Measurements from ENCODE around the gene NRGN. TPM values are rescaled to one million over a fixed set of nuclear protein-coding genes. Genes with fewer than 3 reads are reported as not detected.

NRGN gene
- total RNA-seq, 4 donors from 2014 or later: 0.66 to 2.4 (median 1.8) TPM

- WGBS, 2 donors (ENCODE audit: low coverage in 1 of 2): 80 to 84% methylated on average over 3 to 4 of the region's 4 CpGs
- Histone ChIP-seq H3K4me1 (peaks cover 0 to 8% (median 0%) of the 10 kb centered on the region in 3 donors), H3K4me3 (no peak overlapping the region), H3K9me3 (no peaks in the 10 kb centered on the region), H3K36me3 (no peaks in the 10 kb centered on the region), H3K27ac (no peak overlapping the region), H3K27me3 (peaks cover 54% of the 10 kb centered on the region)
- no peak for ATAC-seq
- no peak for TF ChIP-seq CTCF (IDR thresholded peaks at IDR 0.05)
- TF ChIP-seq EP300 (IDR thresholded peaks at IDR 0.05): no peak
- TF ChIP-seq POLR2AphosphoS5 (IDR thresholded peaks at IDR 0.05): no peak
- no peak for TF ChIP-seq POLR2A (IDR thresholded peaks at IDR 0.05)
Measured at GRCh38 chr11:124727474-124727873, 12.3 kb upstream of the NRGN start.

GRCh38 chr11:124728134-124728533 is 11.6 kb upstream of the NRGN start:
- no peaks in the 10 kb centered on the region for H3K9me3 ChIP-seq
- WGBS, 2 donors (ENCODE audit: low coverage in 1 of 2): 50 to 58% methylated on average over 1 to 2 of the region's 2 CpGs
- TF ChIP-seq EP300 (IDR thresholded peaks at IDR 0.05) (no peak), POLR2AphosphoS5 (IDR thresholded peaks at IDR 0.05) (no peak), CTCF (IDR thresholded peaks at IDR 0.05) (no peak), POLR2A (IDR thresholded peaks at IDR 0.05) (no peak)
- H3K27me3 ChIP-seq: peaks cover 47% of the 10 kb centered on the region
- ATAC-seq: no peak
- no peak overlapping the region for H3K27ac ChIP-seq
- no peak overlapping the region for H3K4me3 ChIP-seq
- peaks cover 0 to 8% (median 0%) of the 10 kb centered on the region in 3 donors for H3K4me1 ChIP-seq
- no peaks in the 10 kb centered on the region for H3K36me3 ChIP-seq

GRCh38 chr11:124729571-124729970 is 10.2 kb upstream of the NRGN start:
- Histone ChIP-seq H3K9me3 (no peaks in the 10 kb centered on the region), H3K4me1 (peaks cover 0 to 8% (median 0%) of the 10 kb centered on the region in 3 donors), H3K36me3 (no peaks in the 10 kb centered on the region), H3K27me3 (peaks cover 35% of the 10 kb centered on the region), H3K27ac (no peak overlapping the region), H3K4me3 (no peak overlapping the region)
- TF ChIP-seq EP300 (IDR thresholded peaks at IDR 0.05) (no peak), POLR2A (IDR thresholded peaks at IDR 0.05) (no peak), POLR2AphosphoS5 (IDR thresholded peaks at IDR 0.05) (no peak), CTCF (IDR thresholded peaks at IDR 0.05) (no peak)
- 93 to 100% methylated on average over 4 of the region's 4 CpGs for WGBS, 2 donors (ENCODE audit: low coverage in 1 of 2)
- no peak for ATAC-seq

- no peak overlapping the region for H3K27ac ChIP-seq
- no peak overlapping the region for H3K4me3 ChIP-seq
- TF ChIP-seq EP300 (IDR thresholded peaks at IDR 0.05): no peak
- TF ChIP-seq CTCF (IDR thresholded peaks at IDR 0.05): no peak
- TF ChIP-seq POLR2A (IDR thresholded peaks at IDR 0.05): no peak
- TF ChIP-seq POLR2AphosphoS5 (IDR thresholded peaks at IDR 0.05): no peak
- 79% methylated on average over 4 of the region's 4 CpGs; no CpG with 5 or more reads in 1 of the 2 donors for WGBS, 2 donors (ENCODE audit: low coverage in 1 of 2)
- no peaks in the 10 kb centered on the region for H3K9me3 ChIP-seq
- ATAC-seq: no peak
- H3K4me1 ChIP-seq: no peaks in the 10 kb centered on the region
- no peaks in the 10 kb centered on the region for H3K36me3 ChIP-seq
- H3K27me3 ChIP-seq: peaks cover 11% of the 10 kb centered on the region
Measured at GRCh38 chr11:124732230-124732629, 7.5 kb upstream of the NRGN start.

GRCh38 chr11:124736736-124737135 is 3.0 kb upstream of the NRGN start:
- H3K36me3 ChIP-seq: no peaks in the 10 kb centered on the region
- no peaks in the 10 kb centered on the region for H3K9me3 ChIP-seq
- no peak for ATAC-seq
- no peak for TF ChIP-seq EP300 (IDR thresholded peaks at IDR 0.05)
- no peak for TF ChIP-seq POLR2AphosphoS5 (IDR thresholded peaks at IDR 0.05)
- TF ChIP-seq CTCF (IDR thresholded peaks at IDR 0.05): no peak
- no peak for TF ChIP-seq POLR2A (IDR thresholded peaks at IDR 0.05)
- H3K27ac ChIP-seq: no peak overlapping the region
- WGBS, 2 donors (ENCODE audit: low coverage in 1 of 2): 69% methylated on average over 2 of the region's 3 CpGs; no CpG with 5 or more reads in 1 of the 2 donors
- H3K4me3 ChIP-seq: no peak overlapping the region
- peaks cover 45% of the 10 kb centered on the region for H3K27me3 ChIP-seq
- H3K4me1 ChIP-seq: peaks cover 0 to 23% (median 12%) of the 10 kb centered on the region in 3 donors

Data from gastroesophageal sphincter (tissue), 4 donors.